ENCODE measurements around the gene PKHD1.
"Not testable (repeated sequence)": the region's sequence is repeated elsewhere in the genome, so short reads cannot be mapped to it uniquely, and the experiment has no call there.

DNA sequence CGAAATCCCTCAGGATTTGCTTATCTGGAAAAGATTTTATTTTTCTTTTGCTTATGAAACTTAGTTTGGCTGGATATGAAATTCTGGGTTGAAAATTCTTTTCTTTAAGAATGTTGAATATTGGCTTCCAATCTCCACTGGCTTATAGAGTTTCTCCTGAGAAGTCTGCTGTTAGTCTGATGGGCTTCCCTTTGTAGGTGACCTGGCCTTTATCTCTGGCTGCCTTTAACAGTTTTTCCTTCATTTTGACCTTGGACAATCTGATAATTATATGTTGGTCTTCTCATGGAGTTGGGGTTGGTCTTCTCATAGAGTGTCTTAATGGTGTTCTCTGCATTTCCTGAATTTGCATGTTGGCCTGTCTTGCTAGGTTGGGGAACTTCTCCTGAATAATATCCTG is 234.3 kb downstream of the PKHD1 start:
- TF ChIP-seq CSDC2, ISL1 (CRISPR knock-in tag; IDR thresholded peaks at IDR 0.05): not testable (repeated sequence)
